PFSK-1 (cell line): ENCODE results near the gene ARHGAP12.

Experiments
- POLR2AphosphoS5 ChIP-seq: IDR thresholded peaks from 2 replicates; pipeline ENCODE4 v1.6.1; 2012; ENCODE audit warnings: low read depth, mild to moderate bottlenecking, control low read depth, low read length, moderate library complexity
- TAF1 ChIP-seq: IDR thresholded peaks from 2 replicates; pipeline ENCODE4 v1.6.1; 2012; ENCODE audit warnings: low read length, control low read depth, borderline replicate concordance; ENCODE audit not compliant: insufficient read depth

- no peak for TF ChIP-seq POLR2AphosphoS5
- TF ChIP-seq TAF1: no peak
These were observed 22.6 kb downstream of the ARHGAP12 start for GRCh38 chr10:31906039-31906438.
